Fibroblast of villous mesenchyme (primary cell): ENCODE results near the gene ANK3. TPM values are rescaled to one million over a fixed set of nuclear protein-coding genes. Genes with fewer than 3 reads are reported as not detected.

Experiments used
- DNase-seq: peaks from one replicate; pipeline ENCODE4 v3.0.0-alpha.2; 2010; ENCODE audit warnings: low read depth
- H3K4me3 ChIP-seq: 2 replicates; pipeline ENCODE4 v1.5.1; 2011; ENCODE audit warnings: low read depth, mild to moderate bottlenecking, low read length
- CTCF ChIP-seq: IDR thresholded peaks from 2 replicates; pipeline ENCODE4 v1.5.1; 2012; ENCODE audit warnings: low read depth, mild to moderate bottlenecking, low read length; ENCODE audit not compliant: insufficient read depth
- total RNA-seq: library from RNA; depleted of rRNA; stranded (reverse); fragments of >200 nt; gene quantifications from 2 replicates; pipeline ENCODE4 v1.2.3, GENCODE V29; 2012

ANK3 gene
- total RNA-seq, 1 donor, result 1.3 TPM

GRCh38 chr10:60253484-60253883 lies 136.2 kb downstream of the ANK3 start:
- TF ChIP-seq CTCF, result no peak
- no peak for DNase-seq
- H3K4me3 ChIP-seq, result no peak overlapping the region

- no peak for DNase-seq
- H3K4me3 ChIP-seq, result no peak overlapping the region
- TF ChIP-seq CTCF, result no peak
These were observed 137.0 kb downstream of the ANK3 start for GRCh38 chr10:60252688-60253087.

- peak; percentile 19 for DNase-seq
- H3K4me3 ChIP-seq, result no peak overlapping the region
- no peak for TF ChIP-seq CTCF
These were observed 143.3 kb downstream of the ANK3 start for GRCh38 chr10:60246382-60246781.

- no peak for TF ChIP-seq CTCF
- DNase-seq, result no peak
- no peak overlapping the region for H3K4me3 ChIP-seq
These were observed 150.4 kb downstream of the ANK3 start for GRCh38 chr10:60239228-60239627.

- no peak for TF ChIP-seq CTCF
- DNase-seq, result no peak
- no peak overlapping the region for H3K4me3 ChIP-seq
These were observed 150.9 kb downstream of the ANK3 start for GRCh38 chr10:60238759-60239100.

GRCh38 chr10:60237977-60238758 lies 151.5 kb downstream of the ANK3 start:
- TF ChIP-seq CTCF, result peak; percentile 54
- peak; percentile 58 for DNase-seq
- no peak overlapping the region for H3K4me3 ChIP-seq

- DNase-seq, result no peak
- no peak overlapping the region for H3K4me3 ChIP-seq
- TF ChIP-seq CTCF, result no peak
These were observed 152.7 kb downstream of the ANK3 start for GRCh38 chr10:60236869-60237524.
